Memory B cell (primary cell): ENCODE results near the gene CHI3L2.
A peak's percentile ranks its signal among the peaks of the same experiment; 100 is the strongest.

Source experiments
- ATAC-seq: fragments of 150-1000 bp; cut with Tn5 transposase; 2 replicates; pipeline ENCODE4 v1.10.0; 2021; ENCODE audit warnings: low read depth, mild to moderate bottlenecking, moderate library complexity
- DNase-seq, 2 donors: peaks; one replicate each; pipeline ENCODE4 v3.0.0; 2022; ENCODE audit warnings: low spot score in 2 of 2
- H3K27ac Mint-ChIP-seq: one replicate; pipeline ENCODE4 v1.8.0; 2022; ENCODE audit warnings: mild to moderate bottlenecking, moderate library complexity, mixed read lengths
- H3K27me3 Mint-ChIP-seq: one replicate; pipeline ENCODE4 v1.8.0; 2022; ENCODE audit warnings: mixed read lengths
- H3K36me3 Mint-ChIP-seq: one replicate; pipeline ENCODE4 v1.8.0; 2022; ENCODE audit warnings: mild to moderate bottlenecking, mixed read lengths
- H3K4me1 Mint-ChIP-seq: one replicate; pipeline ENCODE4 v1.8.0; 2022; ENCODE audit warnings: mixed read lengths
- H3K4me3 Mint-ChIP-seq: one replicate; pipeline ENCODE4 v1.8.0; 2022; ENCODE audit warnings: mild to moderate bottlenecking, moderate library complexity, mixed read lengths
- H3K9me3 Mint-ChIP-seq: one replicate; pipeline ENCODE4 v1.8.0; 2022; ENCODE audit warnings: mixed read lengths

The CHI3L2 gene

GRCh38 chr1:111238056-111238795 is 10.7 kb downstream of the CHI3L2 start:
- ATAC-seq (no peak), DNase-seq (no peak)
- Mint-ChIP-seq H3K27me3 (no peaks in the 10 kb centered on the region), H3K4me3 (no peak overlapping the region), H3K27ac (peak overlapping the region; percentile 53), H3K4me1 (no peaks in the 10 kb centered on the region), H3K36me3 (peaks cover 30% of the 10 kb centered on the region), H3K9me3 (no peaks in the 10 kb centered on the region)

- ATAC-seq (no peak), DNase-seq (no peak)
- H3K36me3 Mint-ChIP-seq = peaks cover 30% of the 10 kb centered on the region
- peak overlapping the region; percentile 6 for H3K27ac Mint-ChIP-seq
- H3K9me3 Mint-ChIP-seq = no peaks in the 10 kb centered on the region
- no peaks in the 10 kb centered on the region for H3K27me3 Mint-ChIP-seq
- H3K4me3 Mint-ChIP-seq = no peak overlapping the region
- no peaks in the 10 kb centered on the region for H3K4me1 Mint-ChIP-seq
These were observed 14.3 kb downstream of the CHI3L2 start for GRCh38 chr1:111241797-111242196.

- no peaks in the 10 kb centered on the region for H3K9me3 Mint-ChIP-seq
- ATAC-seq (no peak), DNase-seq (no peak)
- peaks cover 30% of the 10 kb centered on the region for H3K36me3 Mint-ChIP-seq
- H3K4me1 Mint-ChIP-seq = no peaks in the 10 kb centered on the region
- H3K27ac Mint-ChIP-seq = no peak overlapping the region
- H3K27me3 Mint-ChIP-seq = no peaks in the 10 kb centered on the region
- H3K4me3 Mint-ChIP-seq = no peak overlapping the region
These were observed 15.5 kb downstream of the CHI3L2 start for GRCh38 chr1:111242805-111243523.

GRCh38 chr1:111247125-111247838 is 19.8 kb downstream of the CHI3L2 start:
- Mint-ChIP-seq H3K9me3 (no peaks in the 10 kb centered on the region), H3K27ac (no peak overlapping the region)
- no peak for ATAC-seq

GRCh38 chr1:111249960-111250359 is 22.4 kb downstream of the CHI3L2 start:
- H3K4me3 Mint-ChIP-seq = no peak overlapping the region
- no peak for DNase-seq
- no peaks in the 10 kb centered on the region for H3K36me3 Mint-ChIP-seq
- H3K9me3 Mint-ChIP-seq = no peaks in the 10 kb centered on the region
- no peaks in the 10 kb centered on the region for H3K27me3 Mint-ChIP-seq
- H3K4me1 Mint-ChIP-seq = no peaks in the 10 kb centered on the region
- no peak overlapping the region for H3K27ac Mint-ChIP-seq
- no peak for ATAC-seq

More at GRCh38 chr1:111247125-111247838, 19.8 kb downstream of the CHI3L2 start:
- peaks cover 11% of the 10 kb centered on the region for H3K36me3 Mint-ChIP-seq
- no peak overlapping the region for H3K4me3 Mint-ChIP-seq
- H3K27me3 Mint-ChIP-seq = no peaks in the 10 kb centered on the region
- DNase-seq = no peak
- no peaks in the 10 kb centered on the region for H3K4me1 Mint-ChIP-seq

- H3K9me3 Mint-ChIP-seq = no peaks in the 10 kb centered on the region
- H3K4me1 Mint-ChIP-seq = no peaks in the 10 kb centered on the region
- H3K27me3 Mint-ChIP-seq = no peaks in the 10 kb centered on the region
- no peak overlapping the region for H3K4me3 Mint-ChIP-seq
- H3K36me3 Mint-ChIP-seq = no peaks in the 10 kb centered on the region
- DNase-seq = no peak
- ATAC-seq = no peak
- H3K27ac Mint-ChIP-seq = no peak overlapping the region
These were observed 24.1 kb downstream of the CHI3L2 start for GRCh38 chr1:111251570-111251969.

GRCh38 chr1:111252786-111253185 is 25.3 kb downstream of the CHI3L2 start:
- ATAC-seq (no peak), DNase-seq (no peak)
- no peak overlapping the region for H3K27ac Mint-ChIP-seq
- no peak overlapping the region for H3K4me3 Mint-ChIP-seq
- no peaks in the 10 kb centered on the region for H3K27me3 Mint-ChIP-seq
- no peaks in the 10 kb centered on the region for H3K9me3 Mint-ChIP-seq
- H3K36me3 Mint-ChIP-seq = no peaks in the 10 kb centered on the region
- H3K4me1 Mint-ChIP-seq = no peaks in the 10 kb centered on the region

GRCh38 chr1:111253876-111254275 is 26.4 kb downstream of the CHI3L2 start:
- DNase-seq (no peak), ATAC-seq (no peak)
- Mint-ChIP-seq H3K36me3 (no peaks in the 10 kb centered on the region), H3K4me3 (no peak overlapping the region), H3K27me3 (no peaks in the 10 kb centered on the region), H3K27ac (no peak overlapping the region), H3K9me3 (no peaks in the 10 kb centered on the region), H3K4me1 (no peaks in the 10 kb centered on the region)

- Mint-ChIP-seq H3K27ac (no peak overlapping the region), H3K4me1 (no peaks in the 10 kb centered on the region), H3K4me3 (no peak overlapping the region), H3K27me3 (no peaks in the 10 kb centered on the region), H3K36me3 (no peaks in the 10 kb centered on the region), H3K9me3 (no peaks in the 10 kb centered on the region)
- DNase-seq = no peak
- no peak for ATAC-seq
These were observed 29.6 kb downstream of the CHI3L2 start for GRCh38 chr1:111256988-111257658.

GRCh38 chr1:111267801-111268508 is 40.4 kb downstream of the CHI3L2 start:
- Mint-ChIP-seq H3K27me3 (peaks cover 14% of the 10 kb centered on the region), H3K4me3 (no peak overlapping the region), H3K9me3 (peaks cover 16% of the 10 kb centered on the region), H3K4me1 (peaks cover 17% of the 10 kb centered on the region), H3K27ac (no peak overlapping the region), H3K36me3 (peaks cover 3% of the 10 kb centered on the region)
- DNase-seq = no peak
- ATAC-seq = no peak

GRCh38 chr1:111269825-111270406 is 42.4 kb downstream of the CHI3L2 start:
- H3K27me3 Mint-ChIP-seq = peaks cover 14% of the 10 kb centered on the region
- peaks cover 20% of the 10 kb centered on the region for H3K4me1 Mint-ChIP-seq

GRCh38 chr1:111270771-111271463 is 43.4 kb downstream of the CHI3L2 start:
- ATAC-seq (peak; percentile 35), DNase-seq (no peak)
- H3K27ac Mint-ChIP-seq = no peak overlapping the region
- H3K27me3 Mint-ChIP-seq = peaks cover 14% of the 10 kb centered on the region
- peaks cover 5% of the 10 kb centered on the region for H3K9me3 Mint-ChIP-seq
- H3K4me3 Mint-ChIP-seq = peak overlapping the region; percentile 49
- no peaks in the 10 kb centered on the region for H3K36me3 Mint-ChIP-seq
- H3K4me1 Mint-ChIP-seq = peaks cover 20% of the 10 kb centered on the region

More at GRCh38 chr1:111269825-111270406, 42.4 kb downstream of the CHI3L2 start:
- ATAC-seq (peak; percentile 74), DNase-seq (no peak)
- H3K4me3 Mint-ChIP-seq = no peak overlapping the region
- H3K36me3 Mint-ChIP-seq = peaks cover 3% of the 10 kb centered on the region
- H3K9me3 Mint-ChIP-seq = peaks cover 10% of the 10 kb centered on the region
- H3K27ac Mint-ChIP-seq = no peak overlapping the region

- Mint-ChIP-seq H3K4me3 (peak overlapping the region; percentile 64), H3K27ac (no peak overlapping the region)
These were observed 43.9 kb downstream of the CHI3L2 start for GRCh38 chr1:111271464-111271801.

More at GRCh38 chr1:111271464-111271801, 43.9 kb downstream of the CHI3L2 start:
- no peaks in the 10 kb centered on the region for H3K36me3 Mint-ChIP-seq
- H3K4me1 Mint-ChIP-seq = peaks cover 23% of the 10 kb centered on the region
- H3K27me3 Mint-ChIP-seq = peaks cover 14% of the 10 kb centered on the region
- ATAC-seq (no peak), DNase-seq (no peak)
- H3K9me3 Mint-ChIP-seq = peaks cover 2% of the 10 kb centered on the region
